ENCODE measurements around the gene RABIF.
"Not testable (repeated sequence)": the region's sequence is repeated elsewhere in the genome, so short reads cannot be mapped to it uniquely, and the experiment has no call there.

Gene RABIF

DNA sequence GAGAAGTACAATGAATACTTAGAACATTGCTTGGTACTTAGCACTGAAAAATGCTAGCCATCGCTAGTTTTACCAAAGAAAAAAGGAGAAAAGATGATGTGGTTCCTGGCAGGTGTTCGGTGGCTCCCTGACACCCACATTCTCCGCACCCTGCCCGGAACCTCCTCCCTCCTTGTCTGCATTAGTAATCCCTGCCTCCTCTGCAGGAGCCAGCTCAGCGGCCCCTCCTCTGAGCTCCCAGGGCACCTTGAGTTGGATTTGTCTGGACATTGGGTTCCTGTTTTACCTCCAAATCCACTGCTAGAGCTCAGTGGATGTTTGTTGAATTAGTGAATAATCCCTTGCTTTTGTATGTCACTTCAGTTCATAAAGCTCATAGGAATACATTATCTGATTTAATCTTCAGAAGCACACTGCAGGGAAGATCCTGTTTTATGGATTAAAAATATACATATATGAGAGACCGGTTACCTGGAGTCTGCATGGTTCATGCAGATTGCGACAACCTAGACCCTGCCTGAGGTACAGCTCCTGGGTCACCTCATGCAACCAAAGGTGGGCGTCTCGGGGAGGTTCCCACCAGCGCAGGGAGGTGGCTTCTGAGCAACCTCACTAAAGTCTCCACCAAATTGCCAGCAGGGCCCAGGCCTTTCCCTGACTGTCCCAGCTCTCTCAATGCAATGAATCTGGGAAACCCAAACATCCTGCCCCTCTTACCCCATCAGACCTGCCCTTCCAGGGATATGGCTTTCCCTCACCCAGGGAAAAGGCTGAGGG lies 54.0 kb downstream of the RABIF start:
- no peak for DNase-seq (ENCODE audit: low spot score)

DNA sequence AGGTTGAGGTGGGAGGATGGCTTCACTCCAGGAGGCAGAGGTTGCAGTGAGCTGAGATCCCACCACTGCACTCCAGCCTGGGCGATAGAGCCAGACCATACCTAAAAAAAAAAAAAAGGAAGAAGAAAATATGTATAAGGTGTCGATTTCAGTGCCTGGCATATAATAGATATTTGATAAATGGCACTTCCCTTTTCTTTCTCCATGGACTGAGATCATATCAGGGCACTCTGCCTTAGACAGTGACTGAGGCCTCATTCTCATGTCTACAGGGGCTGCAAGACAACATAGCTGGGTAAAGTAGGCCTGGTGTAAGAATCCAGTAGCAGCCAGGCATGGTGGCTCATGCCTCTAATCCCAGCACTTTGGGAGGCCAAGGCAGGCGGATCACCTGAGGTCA lies 57.0 kb downstream of the RABIF start:
- DNase-seq (ENCODE audit: low spot score): no peak

DNA sequence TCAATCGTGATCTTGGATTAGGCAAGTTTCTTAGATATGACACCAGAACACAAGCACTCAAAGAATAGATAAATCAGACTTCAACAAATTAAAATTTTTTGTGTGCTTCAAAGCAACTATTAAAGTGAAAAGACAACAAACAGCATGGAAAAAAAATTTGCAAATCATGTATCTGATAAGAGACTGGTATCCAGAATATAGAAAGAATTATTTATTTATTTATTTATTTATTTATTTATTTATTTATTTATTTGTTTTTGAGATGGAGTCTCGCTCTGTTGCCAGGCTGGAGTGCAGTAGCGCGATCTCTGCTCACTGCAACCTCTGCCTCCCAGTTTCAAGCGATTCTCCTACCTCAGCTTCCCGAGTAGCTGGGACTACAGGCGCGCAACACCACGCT lies 59.7 kb downstream of the RABIF start:
- DNase-seq (ENCODE audit: low spot score): not testable (repeated sequence)

Measured in ecto neural progenitor cell (in vitro differentiated cells).